H1 (cell line): ENCODE measurements around the gene PACS1. TPM values are rescaled to one million over a fixed set of nuclear protein-coding genes. Genes with fewer than 3 reads are reported as not detected.

ENCODE experiments used
- CTCF ChIA-PET: fragments of 300-600 bp; sonication (Branson Sonifier 250); formaldehyde crosslinking; loops from one replicate; lab custom pipeline; 2021; ENCODE audit not compliant: partially characterized antibody; lab: Charles Lee
- POLR2A ChIA-PET: fragments of 300-600 bp; sonication (Branson Sonifier 250); formaldehyde crosslinking; loops from one replicate; lab custom pipeline; 2021; ENCODE audit warnings: inconsistent platforms; ENCODE audit not compliant: partially characterized antibody; lab: Charles Lee
- DNase-seq, 2 experiments: peaks; one replicate each; pipeline versions ENCODE4 v3.0.0 to v3.0.0-alpha.2; 2010 to 2022; ENCODE audit warnings: low spot score in 2 of 2, low read depth in 1 of 2, mixed read lengths in 1 of 2
- FAIRE-seq: peaks from 2 replicates; lab custom pipeline; 2011; peaks lifted over from hg19 to GRCh38; lab: Jason Lieb, UNC
- H2AFZ ChIP-seq: 2 replicates; pipeline ENCODE4 v1.8.1; 2012; ENCODE audit warnings: low read length, inconsistent platforms
- H2AK5ac ChIP-seq: 2 replicates; pipeline ENCODE4 v1.6.1; 2013; ENCODE audit warnings: low read depth, low read length
- H2BK120ac ChIP-seq: replicated peaks from 2 replicates; pipeline ENCODE3; 2013; ENCODE audit warnings: low read depth, low read length, inconsistent platforms
- H2BK12ac ChIP-seq: 2 replicates; pipeline ENCODE4 v1.6.1; 2013; ENCODE audit warnings: low read depth, low read length
- H2BK15ac ChIP-seq: 2 replicates; pipeline ENCODE4 v1.6.1; 2013; ENCODE audit warnings: low read length
- H2BK20ac ChIP-seq: 2 replicates; pipeline ENCODE4 v1.6.1; 2013; ENCODE audit warnings: low read length
- H2BK5ac ChIP-seq: 2 replicates; pipeline ENCODE4 v1.6.1; 2013; ENCODE audit warnings: low read depth, low read length
- H3K14ac ChIP-seq: 2 replicates; pipeline ENCODE4 v1.6.1; 2013; ENCODE audit warnings: inconsistent platforms; ENCODE audit not compliant: insufficient read length
- H3K18ac ChIP-seq: 2 replicates; pipeline ENCODE4 v1.6.1; 2013; ENCODE audit warnings: low read length; ENCODE audit errors: extremely low read depth
- H3K23ac ChIP-seq: 2 replicates; pipeline ENCODE4 v1.6.1; 2013; ENCODE audit warnings: inconsistent platforms; ENCODE audit not compliant: insufficient read length
- H3K23me2 ChIP-seq: 2 replicates; pipeline ENCODE4 v1.6.1; 2013; ENCODE audit warnings: low read depth, low read length
- H3K27ac ChIP-seq: 2 replicates; pipeline ENCODE4 v1.6.1; 2011; ENCODE audit warnings: low read depth, low read length, inconsistent platforms
- H3K27me3 ChIP-seq, 4 experiments: replicated peaks in 1 of 4; 1 replicate in 1 of 4; 2 replicates in 3 of 4; pipeline versions ENCODE4 v1.6.1 to v1.8.1; 2011 to 2013; ENCODE audit warnings: low read length in 3 of 4, mild to moderate bottlenecking in 3 of 4, inconsistent platforms in 2 of 4, mixed read lengths in 2 of 4, moderate library complexity in 1 of 4; ENCODE audit not compliant: control insufficient read depth in 3 of 4, insufficient read depth in 3 of 4; ENCODE audit errors: extremely low read depth in 1 of 4
- H3K36me3 ChIP-seq, 4 experiments: 2 replicates each; pipeline versions ENCODE4 v1.6.1 to v1.8.1; 2011 to 2013; ENCODE audit warnings: mild to moderate bottlenecking in 4 of 4, low read length in 3 of 4, moderate library complexity in 2 of 4, control low read depth in 1 of 4, inconsistent platforms in 1 of 4; ENCODE audit not compliant: insufficient read depth in 4 of 4, control insufficient read depth in 2 of 4
- H3K4ac ChIP-seq: replicated peaks from 2 replicates; pipeline ENCODE3; 2013; ENCODE audit warnings: low read length, low read depth, mixed read lengths, inconsistent platforms; ENCODE audit not compliant: insufficient read length
- H3K4me1 ChIP-seq, 4 experiments: replicated peaks in 1 of 4; 1 replicate in 1 of 4; 2 replicates in 3 of 4; pipeline versions ENCODE4 v1.6.1 to v1.8.1; 2011 to 2013; ENCODE audit warnings: low read length in 3 of 4, inconsistent platforms in 2 of 4, mixed read lengths in 1 of 4; ENCODE audit not compliant: insufficient read depth in 4 of 4, control insufficient read depth in 3 of 4
- H3K4me2 ChIP-seq, 2 experiments: 2 replicates each; pipeline versions ENCODE4 v1.6.1 to v1.8.1; 2011 to 2013; ENCODE audit warnings: low read depth in 2 of 2, low read length in 2 of 2, control low read depth in 1 of 2, inconsistent platforms in 1 of 2, mild to moderate bottlenecking in 1 of 2; ENCODE audit not compliant: insufficient read depth in 1 of 2
- H3K4me3 ChIP-seq, 4 experiments: fragments of 200-600, 300-600 bp in 1 of 4; sonication (generic), shearing (Covaris generic), sonication (Bioruptor Twin) in 1 of 4; 2 replicates each; pipeline versions ENCODE4 v1.5.1 to v1.8.1; 2011 to 2016; ENCODE audit warnings: low read length in 4 of 4, low read depth in 3 of 4, control low read depth in 2 of 4, inconsistent platforms in 2 of 4, mild to moderate bottlenecking in 2 of 4, mixed read lengths in 1 of 4, moderate library complexity in 1 of 4; ENCODE audit not compliant: insufficient read depth in 2 of 4; ENCODE audit errors: extremely low read depth in 1 of 4
- H3K56ac ChIP-seq: replicated peaks from 2 replicates; pipeline ENCODE3; 2013; ENCODE audit warnings: low read depth, mild to moderate bottlenecking, mixed read lengths, low read length, inconsistent platforms; ENCODE audit not compliant: insufficient read length
- H3K79me1 ChIP-seq: 2 replicates; pipeline ENCODE4 v1.6.1; 2013; ENCODE audit warnings: low read depth, low read length, control low read depth
- H3K79me2 ChIP-seq, 2 experiments: 2 replicates each; pipeline versions ENCODE4 v1.6.1 to v1.8.1; 2012 to 2013; ENCODE audit warnings: low read length in 2 of 2, mild to moderate bottlenecking in 2 of 2, inconsistent platforms in 1 of 2; ENCODE audit not compliant: insufficient read depth in 2 of 2, control insufficient read depth in 1 of 2
- H3K9ac ChIP-seq, 4 experiments: replicated peaks in 1 of 4; 1 replicate in 1 of 4; 2 replicates in 3 of 4; pipeline versions ENCODE4 v1.6.1 to v1.8.1; 2011 to 2013; ENCODE audit warnings: low read depth in 3 of 4, low read length in 3 of 4, control low read depth in 2 of 4, mild to moderate bottlenecking in 2 of 4, moderate library complexity in 2 of 4, inconsistent platforms in 1 of 4; ENCODE audit errors: extremely low read depth in 1 of 4
- H3K9me3 ChIP-seq, 2 experiments: 2 replicates each; pipeline versions ENCODE4 v1.6.1 to v1.8.1; 2012 to 2013; ENCODE audit warnings: mild to moderate bottlenecking in 2 of 2, moderate library complexity in 2 of 2, control low read depth in 1 of 2, inconsistent platforms in 1 of 2, low read depth in 1 of 2, low read length in 1 of 2, mixed read lengths in 1 of 2; ENCODE audit not compliant: insufficient read depth in 2 of 2
- H4K20me1 ChIP-seq, 2 experiments: replicated peaks in 1 of 2; 2 replicates each; pipeline versions ENCODE3 to v1.8.1; 2011 to 2013; ENCODE audit warnings: inconsistent platforms in 2 of 2, low read length in 2 of 2, mild to moderate bottlenecking in 1 of 2; ENCODE audit not compliant: insufficient read depth in 2 of 2, control insufficient read depth in 1 of 2
- H4K5ac ChIP-seq: 2 replicates; pipeline ENCODE4 v1.6.1; 2013; ENCODE audit warnings: low read length, low read depth, mixed read lengths, inconsistent platforms; ENCODE audit not compliant: insufficient read length
- H4K8ac ChIP-seq: 2 replicates; pipeline ENCODE4 v1.8.0; 2013; ENCODE audit warnings: mild to moderate bottlenecking, moderate library complexity, low read length, inconsistent platforms; ENCODE audit not compliant: insufficient read depth; ENCODE audit errors: extremely low read depth
- H4K91ac ChIP-seq: replicated peaks from 2 replicates; pipeline ENCODE3; 2013; ENCODE audit warnings: low read length, mixed read lengths, inconsistent platforms; ENCODE audit not compliant: insufficient read length
- CREB1 ChIP-seq: IDR thresholded peaks from 2 replicates; pipeline ENCODE4 v1.6.1; 2012; ENCODE audit warnings: inconsistent platforms
- MAFK ChIP-seq: IDR thresholded peaks from 2 replicates; pipeline ENCODE4 v1.6.1; 2012; ENCODE audit warnings: low read depth, mild to moderate bottlenecking, improper control_type of control experiment, low read length
- RFX5 ChIP-seq: IDR thresholded peaks from 2 replicates; pipeline ENCODE4 v1.6.1; 2011; ENCODE audit warnings: low read depth, low read length, improper control_type of control experiment, borderline replicate concordance
- WGBS, 2 experiments: shearing (Covaris generic) in 1 of 2; methylation state at CpG; one replicate each; pipeline versions ENCODE4 v1.1.6 to v1.1.7; 2013 to 2015; ENCODE audit warnings: low lambda C conversion rate in 2 of 2, mixed read lengths in 2 of 2, inconsistent platforms in 1 of 2, low coverage in 1 of 2, missing lambda C conversion rate in 1 of 2; ENCODE audit not compliant: insufficient replicate concordance in 2 of 2, insufficient coverage in 1 of 2, insufficient read length in 1 of 2; ENCODE audit errors: extremely low coverage in 1 of 2, missing lambda C conversion rate in 1 of 2; 5-methylcytosine and 5-hydroxymethylcytosine counted together
- polyA plus RNA-seq, 7 experiments: library from polyadenylated mRNA; depleted of rRNA in 3 of 7; stranded (reverse) in 5 of 7; unstranded in 2 of 7; fragments of >200 nt in 5 of 7; fragments of 200-250 nt in 2 of 7; gene quantifications; 1 replicate in 5 of 7; 2 replicates in 1 of 7; 4 replicates in 1 of 7; pipeline versions ENCODE4 v1.2.1 to v1.2.3, GENCODE V29; 2011 to 2013; ENCODE audit warnings: missing spikeins in 2 of 7, mixed read lengths in 2 of 7
- total RNA-seq: library from RNA; stranded (reverse); fragmentation: NEBNext Ultra II Directional; extraction: Animal tissue kit (Norgen Biotek cat#: 25700); gene quantifications from 2 replicates; pipeline ENCODE4 v1.2.1, GENCODE V29; 2021
- TF ChIP-seq, protein P1 (sequence below): IDR thresholded peaks from 2 replicates; pipeline ENCODE4 v1.6.1; 2011; ENCODE audit warnings: low read length, improper control_type of control experiment

Gene PACS1
- total and polyA plus RNA-seq, 2 of the 8 experiments (the other 6 are each of a cell fraction or from before 2014, with no cell fraction given), result 11.5 to 36.0 TPM

DNA sequence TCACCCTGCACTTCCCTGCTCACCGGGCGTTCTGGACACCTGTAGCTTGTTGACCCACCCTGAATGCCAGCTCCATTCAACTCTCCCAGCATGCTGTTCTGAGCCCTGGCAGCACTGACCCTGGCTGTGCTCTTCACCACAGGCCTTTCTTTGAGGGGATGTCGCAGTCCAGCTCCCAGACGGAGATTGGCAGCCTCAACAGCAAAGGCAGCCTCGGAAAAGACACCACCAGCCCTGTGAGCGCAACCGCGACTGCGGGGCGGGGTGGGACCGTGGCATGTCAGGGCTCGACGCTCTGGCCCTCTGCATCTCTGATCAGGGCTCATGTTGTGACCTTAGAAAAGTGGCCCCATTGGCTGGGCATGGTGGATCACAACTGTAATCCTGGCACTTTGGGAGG lies 150.9 kb downstream of the PACS1 start:
- Histone ChIP-seq H3K18ac (no peak overlapping the region), H3K27me3 (no peaks in the 10 kb centered on the region), H3K23ac (no peak overlapping the region), H2BK120ac (no peak overlapping the region), H3K79me2 (no peaks in the 10 kb centered on the region), H3K27ac (no peak overlapping the region), H2BK5ac (no peak overlapping the region), H3K4me1 (peaks cover 0 to 2% (median 0%) of the 10 kb centered on the region in 4 experiments; a peak in 1 of 7 replicates), H2BK20ac (no peak overlapping the region), H2BK12ac (no peak overlapping the region), H3K14ac (no peak overlapping the region), H4K91ac (no peak overlapping the region), H4K8ac (peak overlapping the region; percentile 43; the same call in 1 of the 2 replicates), H3K36me3 (peaks cover 0 to 3% (median 0%) of the 10 kb centered on the region in 4 experiments; a peak in 3 of 8 replicates), H2BK15ac (no peak overlapping the region), H2AFZ (no peak overlapping the region), H3K9me3 (no peaks in the 10 kb centered on the region), H4K20me1 (peaks cover 1% of the 10 kb centered on the region in 2 experiments), H3K9ac (no peak overlapping the region), H3K79me1 (no peaks in the 10 kb centered on the region), H2AK5ac (no peak overlapping the region), H3K4ac (no peak overlapping the region), H3K23me2 (no peaks in the 10 kb centered on the region), H3K4me3 (no peak overlapping the region), H4K5ac (no peak overlapping the region), H3K56ac (no peak overlapping the region), H3K4me2 (no peak overlapping the region)
- DNase-seq, result no peak
- ChIA-PET CTCF (interaction anchor here (1.0 to 10.1 kb wide), 9 partner anchors 8 to 170 kb away, joined by 3 to 123 read pairs (median 10); partner anchors contain the start of gene YIF1A), POLR2A (interaction anchor here (0.5 to 1.5 kb wide), 3 partner anchors 13 to 168 kb away, joined by 3 read pairs; no protein-coding TSS in a partner anchor)
- no peak for FAIRE-seq
- TF ChIP-seq, protein P1, sequence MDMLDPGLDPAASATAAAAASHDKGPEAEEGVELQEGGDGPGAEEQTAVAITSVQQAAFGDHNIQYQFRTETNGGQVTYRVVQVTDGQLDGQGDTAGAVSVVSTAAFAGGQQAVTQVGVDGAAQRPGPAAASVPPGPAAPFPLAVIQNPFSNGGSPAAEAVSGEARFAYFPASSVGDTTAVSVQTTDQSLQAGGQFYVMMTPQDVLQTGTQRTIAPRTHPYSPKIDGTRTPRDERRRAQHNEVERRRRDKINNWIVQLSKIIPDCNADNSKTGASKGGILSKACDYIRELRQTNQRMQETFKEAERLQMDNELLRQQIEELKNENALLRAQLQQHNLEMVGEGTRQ, result no peak
- TF ChIP-seq MAFK (no peak), CREB1 (no peak), RFX5 (no peak)
- 97% methylated on average over 13 of the region's 13 CpGs; no CpG with 5 or more reads in 1 of the 2 experiments for WGBS, 2 experiments
